ENCODE measurements around the gene CCDC175.

CCDC175 gene

GRCh38 chr14:59576332-59577294 is at the start of gene CCDC175:
Gene CCDC175, minus strand, starts transcription at chr14:59576812. Its CDS starts 37 bp downstream, at chr14:59576775.
- peak; percentile 78 for DNase-seq

GRCh38 chr14:59622631-59623030 is 46.0 kb upstream of the CCDC175 start:
- no peak for DNase-seq

GRCh38 chr14:59619061-59619460 is 42.4 kb upstream of the CCDC175 start:
- no peak for DNase-seq

GRCh38 chr14:59601056-59601455 is 24.4 kb upstream of the CCDC175 start:
- DNase-seq, result no peak

- DNase-seq, result no peak
These were observed 23.8 kb upstream of the CCDC175 start for GRCh38 chr14:59600211-59600945.

- no peak for DNase-seq
These were observed 18.5 kb upstream of the CCDC175 start for GRCh38 chr14:59595071-59595470.

GRCh38 chr14:59591641-59592370 is 15.2 kb upstream of the CCDC175 start:
- no peak for DNase-seq

- DNase-seq, result no peak
These were observed 11.5 kb upstream of the CCDC175 start for GRCh38 chr14:59588101-59588500.

- DNase-seq, result no peak
These were observed 9.4 kb upstream of the CCDC175 start for GRCh38 chr14:59585891-59586554.

GRCh38 chr14:59583755-59584154 is 7.1 kb upstream of the CCDC175 start:
- DNase-seq, result no peak

GRCh38 chr14:59582845-59583509 is 6.4 kb upstream of the CCDC175 start:
- no peak for DNase-seq

GRCh38 chr14:59582161-59582560 is 5.5 kb upstream of the CCDC175 start:
- DNase-seq, result no peak

- no peak for DNase-seq
These were observed 4.3 kb upstream of the CCDC175 start for GRCh38 chr14:59580911-59581310.

GRCh38 chr14:59570122-59570521 is 6.5 kb downstream of the CCDC175 start:
- no peak for DNase-seq

- no peak for DNase-seq
These were observed 9.9 kb downstream of the CCDC175 start for GRCh38 chr14:59566725-59567124.

- no peak for DNase-seq
These were observed 10.3 kb downstream of the CCDC175 start for GRCh38 chr14:59566296-59566695.

GRCh38 chr14:59565087-59565486 is 11.5 kb downstream of the CCDC175 start:
- no peak for DNase-seq

- DNase-seq, result no peak
These were observed 12.2 kb downstream of the CCDC175 start for GRCh38 chr14:59564366-59564765.

GRCh38 chr14:59547310-59547709 is 29.3 kb downstream of the CCDC175 start:
- no peak for DNase-seq

- no peak for DNase-seq
These were observed 32.7 kb downstream of the CCDC175 start for GRCh38 chr14:59543873-59544272.

- DNase-seq, result no peak
These were observed 34.9 kb downstream of the CCDC175 start for GRCh38 chr14:59541731-59542130.

- DNase-seq, result no peak
These were observed 35.8 kb downstream of the CCDC175 start for GRCh38 chr14:59540852-59541251.

Measured in CD4-positive, alpha-beta T cell treated with Interleukin-10 for 1 hour (primary cell).